ENCODE data around the gene C3orf49.

GRCh38 chr3:63847718-63848450, 28.8 kb downstream of the C3orf49 start:
- TF ChIP-seq POLR2A (IDR thresholded peaks at IDR 0.05) (no peak), CTCF (IDR thresholded peaks at IDR 0.05) (no peak), POLR2AphosphoS5 (IDR thresholded peaks at IDR 0.05) (no peak)
